DMS 273 (cell line): Measurements from ENCODE around the gene ATP6V1C2.

Experiments used
- DNase-seq: peaks from one replicate; lab custom pipeline; 2025; ENCODE audit not compliant: unreplicated experiment; lab: John Stamatoyannopoulos, UW

ATP6V1C2 gene

GRCh38 chr2:10832203-10832936 is 110.9 kb downstream of the ATP6V1C2 start:
- peak; percentile 94 for DNase-seq

GRCh38 chr2:10833021-10833420 is 111.6 kb downstream of the ATP6V1C2 start:
- DNase-seq = no peak

GRCh38 chr2:10834068-10834655 is 112.7 kb downstream of the ATP6V1C2 start:
- no peak for DNase-seq
